GM12892 (cell line): ENCODE measurements around the gene SLN.

Experiments
- POLR2A ChIP-seq: IDR thresholded peaks from 2 replicates; pipeline ENCODE4 v1.6.1; 2011; ENCODE audit warnings: low read depth, low read length, control low read depth
- POLR2AphosphoS5 ChIP-seq: IDR thresholded peaks from 2 replicates; pipeline ENCODE4 v1.6.1; 2011; ENCODE audit warnings: low read depth, low read length, control low read depth
- TAF1 ChIP-seq: IDR thresholded peaks from 2 replicates; pipeline ENCODE4 v1.6.1; 2011; ENCODE audit warnings: low read depth, mild to moderate bottlenecking, control low read depth, low read length, borderline replicate concordance

DNA sequence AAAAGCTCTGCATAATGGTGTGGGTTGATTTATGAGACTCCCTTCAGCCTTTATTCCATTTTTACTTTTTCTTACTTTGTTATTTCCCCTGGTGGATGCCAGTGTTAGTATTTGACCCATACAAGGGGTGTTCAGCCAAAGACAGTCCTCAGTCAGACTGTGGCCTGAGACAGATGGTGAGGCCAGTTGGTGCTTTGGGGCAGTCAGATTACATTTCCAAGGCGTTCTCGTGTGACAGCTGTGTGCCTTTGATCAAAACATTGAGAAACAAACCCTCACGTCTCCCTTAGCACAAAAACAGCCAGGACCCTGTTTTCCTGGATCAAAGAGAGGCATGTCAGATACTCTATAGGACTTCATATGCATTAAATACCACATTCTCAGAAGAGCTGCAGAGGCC, 31.3 kb upstream of the SLN start:
- no peak for TF ChIP-seq POLR2A
- no peak for TF ChIP-seq POLR2AphosphoS5
- TF ChIP-seq TAF1, result no peak
